Astrocyte (in vitro differentiated cells and primary cell): Measurements from ENCODE around the gene AQR. TPM values are rescaled to one million over a fixed set of nuclear protein-coding genes. Genes with fewer than 3 reads are reported as not detected.

Experiments
- DNase-seq: peaks from one replicate; pipeline ENCODE4 v3.0.0-alpha.2; 2010; ENCODE audit warnings: low read depth
- FAIRE-seq: peaks from 2 replicates; lab custom pipeline; 2011; peaks lifted over from hg19 to GRCh38; lab: Jason Lieb, UNC
- H2AFZ ChIP-seq: 2 replicates; pipeline ENCODE4 v1.6.0; 2012; ENCODE audit warnings: low read depth, low read length, inconsistent platforms
- H3K27ac ChIP-seq: 2 replicates; pipeline ENCODE4 v1.5.1; 2011; ENCODE audit warnings: low read depth, low read length, inconsistent platforms
- H3K27me3 ChIP-seq: 2 replicates; pipeline ENCODE4 v1.6.0; 2011; ENCODE audit warnings: low read length, inconsistent platforms; ENCODE audit not compliant: insufficient read depth
- H3K36me3 ChIP-seq: 2 replicates; pipeline ENCODE4 v1.5.1; 2011; ENCODE audit warnings: low read length, inconsistent platforms; ENCODE audit not compliant: insufficient read depth
- H3K4me1 ChIP-seq: 2 replicates; pipeline ENCODE4 v1.5.1; 2011; ENCODE audit warnings: low read length, inconsistent platforms; ENCODE audit not compliant: insufficient read depth
- H3K4me2 ChIP-seq: 2 replicates; pipeline ENCODE4 v1.6.0; 2012; ENCODE audit warnings: low read length, inconsistent platforms
- H3K4me3 ChIP-seq: 2 replicates; pipeline ENCODE4 v1.5.1; 2011; ENCODE audit warnings: low read depth, mild to moderate bottlenecking, low read length, inconsistent platforms; ENCODE audit not compliant: insufficient read depth
- H3K79me2 ChIP-seq: 2 replicates; pipeline ENCODE4 v1.6.0; 2012; ENCODE audit warnings: mild to moderate bottlenecking, low read length, inconsistent platforms; ENCODE audit not compliant: insufficient read depth
- H3K9ac ChIP-seq: 2 replicates; pipeline ENCODE4 v1.6.0; 2012; ENCODE audit warnings: mild to moderate bottlenecking, low read length, inconsistent platforms
- H3K9me3 ChIP-seq: 2 replicates; pipeline ENCODE4 v1.5.1; 2012; ENCODE audit warnings: low read depth, mild to moderate bottlenecking, low read length, inconsistent platforms; ENCODE audit not compliant: insufficient read depth
- H4K20me1 ChIP-seq: 2 replicates; pipeline ENCODE4 v1.6.0; 2012; ENCODE audit warnings: low read length, inconsistent platforms; ENCODE audit not compliant: insufficient read depth
- H3K27ac Mint-ChIP-seq: one replicate; pipeline ENCODE4 v1.8.0; 2021; ENCODE audit warnings: mild to moderate bottlenecking, mixed read lengths; ENCODE audit not compliant: unreplicated experiment
- H3K27me3 Mint-ChIP-seq: one replicate; pipeline ENCODE4 v1.8.0; 2021; ENCODE audit warnings: low read depth, mixed read lengths; ENCODE audit not compliant: unreplicated experiment
- H3K36me3 Mint-ChIP-seq: one replicate; pipeline ENCODE4 v1.8.0; 2021; ENCODE audit warnings: low read depth, mixed read lengths; ENCODE audit not compliant: unreplicated experiment
- H3K4me1 Mint-ChIP-seq: one replicate; pipeline ENCODE4 v1.8.0; 2021; ENCODE audit warnings: low read depth, mixed read lengths; ENCODE audit not compliant: unreplicated experiment
- H3K4me3 Mint-ChIP-seq: one replicate; pipeline ENCODE4 v1.8.0; 2021; ENCODE audit warnings: mild to moderate bottlenecking, moderate library complexity, mixed read lengths; ENCODE audit not compliant: unreplicated experiment
- H3K9me3 Mint-ChIP-seq: one replicate; pipeline ENCODE4 v1.8.0; 2021; ENCODE audit warnings: mild to moderate bottlenecking, mixed read lengths; ENCODE audit not compliant: unreplicated experiment
- CTCF ChIP-seq: IDR thresholded peaks from 2 replicates; pipeline ENCODE4 v1.5.1; 2011; ENCODE audit warnings: low read depth, mild to moderate bottlenecking, inconsistent platforms, low read length, moderate library complexity; ENCODE audit not compliant: insufficient read depth
- EZH2 ChIP-seq: IDR thresholded peaks from 2 replicates; pipeline ENCODE4 v1.6.1; 2012; ENCODE audit warnings: mild to moderate bottlenecking, low read length, inconsistent platforms; ENCODE audit not compliant: insufficient read depth
- total RNA-seq: library from RNA; stranded (reverse); gene quantifications from 2 replicates; pipeline ENCODE4 v1.2.1, GENCODE V29; 2021

AQR gene
- total RNA-seq, 1 donor from 2014 or later = 27.2 TPM

- no peak overlapping the region for H3K4me3 ChIP-seq
- H3K27me3 Mint-ChIP-seq = no peaks in the 10 kb centered on the region
- H2AFZ ChIP-seq = no peak overlapping the region
- no peak overlapping the region for H3K27ac ChIP-seq
- H3K79me2 ChIP-seq = no peaks in the 10 kb centered on the region
- no peak overlapping the region for H3K4me2 ChIP-seq
- H3K9ac ChIP-seq = no peak overlapping the region
- DNase-seq (no peak), FAIRE-seq (no peak)
- H3K4me1 ChIP-seq = no peaks in the 10 kb centered on the region
- peaks cover 22% of the 10 kb centered on the region for H3K36me3 ChIP-seq
- no peaks in the 10 kb centered on the region for H3K27me3 ChIP-seq
- no peak overlapping the region for H3K4me3 Mint-ChIP-seq
- no peak overlapping the region for H3K27ac Mint-ChIP-seq
- H3K9me3 ChIP-seq = no peaks in the 10 kb centered on the region
- peaks cover 11% of the 10 kb centered on the region for H3K36me3 Mint-ChIP-seq
- TF ChIP-seq EZH2 = no peak
- no peak for TF ChIP-seq CTCF
- H4K20me1 ChIP-seq = no peaks in the 10 kb centered on the region
- no peaks in the 10 kb centered on the region for H3K4me1 Mint-ChIP-seq
- H3K9me3 Mint-ChIP-seq = peaks cover under 1% of the 10 kb centered on the region
Measured at GRCh38 chr15:34876640-34877039, 92.9 kb downstream of the AQR start.

- no peak for TF ChIP-seq EZH2
- TF ChIP-seq CTCF = no peak
Measured at GRCh38 chr15:34869110-34869509, 100.4 kb downstream of the AQR start.

DNA sequence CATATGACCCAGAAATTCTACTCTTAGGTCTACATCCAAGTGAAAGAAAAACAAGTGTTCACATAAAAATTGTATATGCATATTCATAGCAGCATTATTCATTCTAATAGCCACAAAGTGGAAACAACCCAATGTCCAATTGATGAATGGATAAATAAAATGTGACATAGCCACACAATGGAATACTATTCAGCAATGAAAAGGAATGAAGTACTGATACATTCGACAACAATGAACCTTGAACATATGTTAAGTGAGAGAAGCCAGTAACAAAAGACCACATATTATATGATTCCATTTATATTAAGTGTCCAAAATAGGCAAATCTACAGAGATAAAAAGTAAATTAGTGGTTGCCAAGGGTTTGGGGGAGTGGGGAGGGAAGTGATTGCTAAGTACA lies 104.0 kb downstream of the AQR start:
- TF ChIP-seq CTCF (no peak), EZH2 (no peak)
- Histone ChIP-seq H3K36me3 (peaks cover 13% of the 10 kb centered on the region), H3K4me2 (no peak overlapping the region), H3K9ac (no peak overlapping the region), H3K4me3 (no peak overlapping the region), H3K9me3 (no peaks in the 10 kb centered on the region), H3K4me1 (no peaks in the 10 kb centered on the region), H4K20me1 (no peaks in the 10 kb centered on the region), H3K27ac (no peak overlapping the region), H3K27me3 (no peaks in the 10 kb centered on the region), H3K79me2 (no peaks in the 10 kb centered on the region), H2AFZ (no peak overlapping the region)
- H3K27me3 Mint-ChIP-seq = no peaks in the 10 kb centered on the region
- no peaks in the 10 kb centered on the region for H3K4me1 Mint-ChIP-seq
- no peaks in the 10 kb centered on the region for H3K9me3 Mint-ChIP-seq
- H3K27ac Mint-ChIP-seq = no peak overlapping the region
- no peak for DNase-seq
- peak; percentile 54 for FAIRE-seq
- H3K4me3 Mint-ChIP-seq = no peak overlapping the region
- peaks cover 24% of the 10 kb centered on the region for H3K36me3 Mint-ChIP-seq

More at GRCh38 chr15:34869110-34869509, 100.4 kb downstream of the AQR start:
- DNase-seq = no peak
- Histone ChIP-seq H4K20me1 (no peaks in the 10 kb centered on the region), H3K4me1 (no peaks in the 10 kb centered on the region), H3K36me3 (peaks cover 16% of the 10 kb centered on the region), H3K79me2 (no peaks in the 10 kb centered on the region), H3K9ac (no peak overlapping the region), H3K4me3 (no peak overlapping the region), H3K27me3 (no peaks in the 10 kb centered on the region), H2AFZ (no peak overlapping the region), H3K27ac (no peak overlapping the region), H3K4me2 (no peak overlapping the region), H3K9me3 (no peaks in the 10 kb centered on the region)
- Mint-ChIP-seq H3K36me3 (peaks cover 28% of the 10 kb centered on the region), H3K4me3 (no peak overlapping the region), H3K27me3 (no peaks in the 10 kb centered on the region), H3K9me3 (peaks cover 2% of the 10 kb centered on the region), H3K4me1 (no peaks in the 10 kb centered on the region), H3K27ac (no peak overlapping the region)
- FAIRE-seq = peak; percentile 41
